IMR-90 (cell line): ENCODE measurements around the gene TUBB6. TPM values are rescaled to one million over a fixed set of nuclear protein-coding genes. Genes with fewer than 3 reads are reported as not detected.

ENCODE experiments used
- ATAC-seq: fragments of 200-7000 bp; cut with Tn5 transposase; 2 replicates; pipeline ENCODE4 v1.9.1; 2020; ENCODE audit warnings: low read depth, mild to moderate bottlenecking, moderate library complexity
- BruUV-seq: library from RNA; stranded (reverse); fragments of 400-500 nt; replicated peaks from 2 replicates; lab custom pipeline; 2021; lab: Mats Ljungman, UMichigan
- CTCF ChIA-PET: fragments of 300-600 bp; formaldehyde crosslinking; extraction: SDS; loops from one replicate; lab custom pipeline; 2021; ENCODE audit warnings: antibody characterized with exemption; lab: Yijun Ruan, JAX
- POLR2A ChIA-PET: fragments of 300-600 bp; sonication (Branson Sonifier 250); formaldehyde crosslinking; loops from one replicate; lab custom pipeline; 2022; ENCODE audit warnings: antibody characterized with exemption; ENCODE audit not compliant: unreplicated experiment; lab: Charles Lee
- DNase-seq: peaks from one replicate; pipeline ENCODE4 v3.0.0; 2013
- H2AFZ ChIP-seq: replicated peaks from 2 replicates; pipeline ENCODE3; 2013; ENCODE audit warnings: low read length, mild to moderate bottlenecking; ENCODE audit not compliant: poor library complexity
- H2AK5ac ChIP-seq: 2 replicates; pipeline ENCODE4 v1.6.1; 2013; ENCODE audit warnings: low read depth, low read length, inconsistent platforms
- H2AK9ac ChIP-seq: replicated peaks from 2 replicates; pipeline ENCODE3; 2013; ENCODE audit warnings: mild to moderate bottlenecking, low read depth, low read length, moderate library complexity; ENCODE audit not compliant: poor library complexity
- H2BK120ac ChIP-seq: 2 replicates; pipeline ENCODE4 v1.6.1; 2013; ENCODE audit warnings: low read depth, low read length, inconsistent platforms
- H2BK15ac ChIP-seq: 3 replicates; pipeline ENCODE4 v1.6.1; 2013; ENCODE audit warnings: low read depth, low read length, inconsistent platforms
- H2BK20ac ChIP-seq: 2 replicates; pipeline ENCODE4 v1.6.1; 2013; ENCODE audit warnings: low read depth, mild to moderate bottlenecking, inconsistent platforms, low read length, moderate library complexity
- H2BK5ac ChIP-seq: 2 replicates; pipeline ENCODE4 v1.6.1; 2013; ENCODE audit warnings: mild to moderate bottlenecking, low read depth, low read length, inconsistent platforms; ENCODE audit not compliant: poor library complexity, severe bottlenecking
- H3K14ac ChIP-seq: replicated peaks from 2 replicates; pipeline ENCODE4 v1.6.1; 2013; ENCODE audit warnings: low read depth, low read length, inconsistent platforms
- H3K18ac ChIP-seq: 2 replicates; pipeline ENCODE4 v1.6.1; 2013; ENCODE audit warnings: low read depth, low read length, control low read depth
- H3K23ac ChIP-seq: 2 replicates; pipeline ENCODE4 v1.6.1; 2013; ENCODE audit warnings: low read depth, low read length, inconsistent platforms
- H3K27ac ChIP-seq: 2 replicates; pipeline ENCODE4 v1.5.1; 2013; ENCODE audit warnings: mild to moderate bottlenecking, control low read depth, low read length; ENCODE audit not compliant: insufficient read depth
- H3K27me3 ChIP-seq: 2 replicates; pipeline ENCODE4 v1.6.1; 2013; ENCODE audit warnings: low read length; ENCODE audit not compliant: control insufficient read depth, insufficient read depth
- H3K36me3 ChIP-seq: 2 replicates; pipeline ENCODE4 v1.6.1; 2013; ENCODE audit warnings: low read length, mixed read lengths; ENCODE audit not compliant: control insufficient read depth, insufficient read depth
- H3K4ac ChIP-seq: 2 replicates; pipeline ENCODE4 v1.6.1; 2013; ENCODE audit warnings: low read depth, low read length, inconsistent platforms
- H3K4me1 ChIP-seq: 2 replicates; pipeline ENCODE4 v1.6.1; 2013; ENCODE audit warnings: low read length, mixed read lengths; ENCODE audit not compliant: control insufficient read depth, insufficient read depth
- H3K4me2 ChIP-seq: 2 replicates; pipeline ENCODE4 v1.6.1; 2013; ENCODE audit warnings: low read depth, mild to moderate bottlenecking, control low read depth, low read length, moderate library complexity
- H3K4me3 ChIP-seq: 2 replicates; pipeline ENCODE4 v1.5.1; 2013; ENCODE audit warnings: low read depth, mild to moderate bottlenecking, control low read depth, low read length, moderate library complexity; ENCODE audit not compliant: insufficient read depth
- H3K56ac ChIP-seq: 2 replicates; pipeline ENCODE4 v1.6.1; 2013; ENCODE audit warnings: low read length, inconsistent platforms; ENCODE audit not compliant: insufficient read depth; ENCODE audit errors: extremely low read depth
- H3K79me1 ChIP-seq, 2 experiments: 2 replicates each; pipeline ENCODE4 v1.6.1; 2013; ENCODE audit warnings: low read length in 2 of 2, inconsistent platforms in 1 of 2, low read depth in 1 of 2
- H3K9ac ChIP-seq: 2 replicates; pipeline ENCODE4 v1.6.1; 2013; ENCODE audit warnings: low read depth, low read length, control low read depth
- H3K9me1 ChIP-seq: 2 replicates; pipeline ENCODE4 v1.6.1; 2013; ENCODE audit warnings: low read length, inconsistent platforms; ENCODE audit not compliant: insufficient read depth
- H3K9me3 ChIP-seq: 2 replicates; pipeline ENCODE4 v1.6.1; 2013; ENCODE audit warnings: low read length; ENCODE audit not compliant: control insufficient read depth, insufficient read depth
- H4K20me1 ChIP-seq: 2 replicates; pipeline ENCODE4 v1.6.1; 2013; ENCODE audit warnings: low read length, inconsistent platforms; ENCODE audit not compliant: insufficient read depth
- H4K5ac ChIP-seq: 2 replicates; pipeline ENCODE4 v1.6.1; 2013; ENCODE audit warnings: mild to moderate bottlenecking, low read depth, low read length, control low read depth
- H4K8ac ChIP-seq, 2 experiments: 2 replicates each; pipeline ENCODE4 v1.6.1; 2013; ENCODE audit warnings: low read depth in 2 of 2, low read length in 2 of 2, control low read depth in 1 of 2, inconsistent platforms in 1 of 2
- H4K91ac ChIP-seq: 2 replicates; pipeline ENCODE4 v1.6.1; 2013; ENCODE audit warnings: low read depth, low read length, inconsistent platforms; ENCODE audit not compliant: insufficient read depth
- BHLHE40 ChIP-seq: fragments of 150-350 bp; IDR thresholded peaks from 2 replicates; pipeline ENCODE4 v1.6.1; 2016; ENCODE audit warnings: mild to moderate bottlenecking, low read depth, low read length
- CEBPB ChIP-seq: IDR thresholded peaks from 2 replicates; pipeline ENCODE4 v1.6.1; 2012; ENCODE audit warnings: low read depth, low read length, improper control_type of control experiment
- CHD1 ChIP-seq: IDR thresholded peaks from 2 replicates; pipeline ENCODE4 v1.6.1; 2012; ENCODE audit warnings: low read depth, low read length, improper control_type of control experiment
- CTCF ChIP-seq: conservative IDR thresholded peaks from 2 replicates; pipeline ENCODE4 v1.5.1; 2012; ENCODE audit warnings: mild to moderate bottlenecking, low read depth, low read length, improper control_type of control experiment
- ELK1 ChIP-seq: fragments of 150-350 bp; IDR thresholded peaks from 2 replicates; pipeline ENCODE4 v1.6.1; 2016; ENCODE audit warnings: low read depth, mild to moderate bottlenecking, low read length, moderate library complexity, borderline replicate concordance
- FOS ChIP-seq: fragments of 150-350 bp; IDR thresholded peaks from 2 replicates; pipeline ENCODE4 v1.6.1; 2016; ENCODE audit warnings: low read depth, low read length
- MAFK ChIP-seq: IDR thresholded peaks from 2 replicates; pipeline ENCODE4 v1.6.1; 2012; ENCODE audit warnings: low read depth, low read length, improper control_type of control experiment
- MXI1 ChIP-seq: IDR thresholded peaks from 2 replicates; pipeline ENCODE4 v1.6.1; 2012; ENCODE audit warnings: low read depth, mild to moderate bottlenecking, low read length, moderate library complexity, borderline replicate concordance
- NFE2L2 ChIP-seq: fragments of 150-350 bp; IDR thresholded peaks from 2 replicates; pipeline ENCODE4 v1.6.1; 2016; ENCODE audit warnings: low read depth, mild to moderate bottlenecking, low read length
- POLR2A ChIP-seq: IDR thresholded peaks from 2 replicates; pipeline ENCODE4 v1.6.1; 2012; ENCODE audit warnings: mild to moderate bottlenecking, low read depth, low read length
- RCOR1 ChIP-seq: IDR thresholded peaks from 2 replicates; pipeline ENCODE4 v1.6.1; 2012; ENCODE audit warnings: mild to moderate bottlenecking, low read length, improper control_type of control experiment; ENCODE audit not compliant: insufficient replicate concordance
- RFX5 ChIP-seq: IDR thresholded peaks from 2 replicates; pipeline ENCODE4 v1.8.0; 2012; ENCODE audit warnings: low read depth, mild to moderate bottlenecking, low read length, moderate library complexity
- SMC3 ChIP-seq: fragments of 150-350 bp; IDR thresholded peaks from 2 replicates; pipeline ENCODE4 v1.6.1; 2016; ENCODE audit warnings: low read depth, mild to moderate bottlenecking, antibody characterized with exemption, low read length, moderate library complexity
- USF2 ChIP-seq: fragments of 150-350 bp; IDR thresholded peaks from 2 replicates; pipeline ENCODE4 v1.6.1; 2017; ENCODE audit warnings: mild to moderate bottlenecking, antibody characterized with exemption, low read length, low read depth
- WGBS, 2 experiments: methylation state at CpG; one replicate each; pipeline versions ENCODE4 v1.1.5 to v1.1.7; 2013; ENCODE audit warnings: missing lambda C conversion rate in 2 of 2; ENCODE audit not compliant: insufficient read length in 1 of 2; ENCODE audit errors: extremely low coverage in 2 of 2; 5-methylcytosine and 5-hydroxymethylcytosine counted together
- dilution Hi-C: fragments of 300-500 bp; cut with HindIII; formaldehyde crosslinking; loops from one replicate; pipeline ENCODE4 v1.14.3; 2018; ENCODE audit warnings: low sequenced_read_pairs; ENCODE audit not compliant: unreplicated experiment
- in situ Hi-C: fragments of 300-500 bp; cut with MboI; formaldehyde crosslinking; loops from 3 replicates; pipeline ENCODE4 v1.14.3; 2019; ENCODE audit warnings: low sequenced_read_pairs, inconsistent platforms, mixed read lengths
- intact Hi-C: fragments of 100-400 bp; cut with micrococcal nuclease; formaldehyde crosslinking; loops from 2 replicates; pipeline ENCODE4 v1.10.0; 2022
- polyA plus RNA-seq, 3 experiments: library from polyadenylated mRNA; depleted of rRNA; stranded (reverse); fragments of >200 nt; gene quantifications; 2 replicates each; pipeline ENCODE4 v1.2.3, GENCODE V29; 2012; ENCODE audit warnings: low replicate concordance in 1 of 3
- total RNA-seq: library from RNA; depleted of rRNA; stranded (reverse); fragments of >200 nt; gene quantifications from 2 replicates; pipeline ENCODE4 v1.2.3, GENCODE V29; 2012

TUBB6 gene
- total and polyA plus RNA-seq, 2 of the 4 experiments (the other 2 are of a cell fraction) = 927 to 1,040 TPM

GRCh38 chr18:12373116-12373770 is 65.2 kb downstream of the TUBB6 start:
- Histone ChIP-seq H2BK120ac (no peak overlapping the region), H3K9me3 (no peaks in the 10 kb centered on the region), H3K56ac (no peak overlapping the region), H3K4me3 (no peak overlapping the region), H3K23ac (no peak overlapping the region), H4K5ac (no peak overlapping the region), H3K4me1 (peaks cover 2% of the 10 kb centered on the region), H2AK5ac (no peak overlapping the region), H2BK5ac (no peak overlapping the region), H3K9ac (no peak overlapping the region), H4K91ac (no peak overlapping the region), H2BK20ac (no peak overlapping the region), H3K27me3 (no peaks in the 10 kb centered on the region), H3K36me3 (peaks cover 8% of the 10 kb centered on the region), H3K14ac (no peak overlapping the region), H2BK15ac (no peak overlapping the region), H2AFZ (no peak overlapping the region), H3K4ac (no peak overlapping the region), H3K18ac (no peak overlapping the region), H3K27ac (no peak overlapping the region), H3K9me1 (peaks cover 18% of the 10 kb centered on the region), H2AK9ac (no peak overlapping the region), H3K79me1 (peaks cover 25 to 72% of the 10 kb centered on the region in 2 experiments; a peak in 3 of 4 replicates), H4K8ac (no peak overlapping the region), H3K4me2 (no peak overlapping the region), H4K20me1 (peaks cover 46% of the 10 kb centered on the region)
- in situ Hi-C loops = loop anchor here (10.0 kb wide), 2 partner anchors 62 to 572 kb away; partner anchors contain the start of gene SEH1L
- dilution Hi-C loops = no loop called here
- ChIA-PET POLR2A (no interaction called here), CTCF (interaction anchor here (0.5 to 1.0 kb wide), 3 partner anchors 20 to 101 kb away, joined by 3 read pairs; no protein-coding TSS in a partner anchor)
- ATAC-seq = no peak
- intact Hi-C loops = no loop called here
- BruUV-seq = no TSS peak
- WGBS, 2 experiments = 100% methylated on average over 1 of the region's 4 CpGs; no CpG with 5 or more reads in 1 of the 2 experiments
- no peak for DNase-seq
- no peak for TF ChIP-seq SMC3
- TF ChIP-seq FOS = no peak
- no peak for TF ChIP-seq RFX5
- no peak for TF ChIP-seq MXI1
- TF ChIP-seq NFE2L2 = no peak
- no peak for TF ChIP-seq RCOR1
- TF ChIP-seq CHD1 = no peak
- no peak for TF ChIP-seq POLR2A
- TF ChIP-seq MAFK = no peak
- TF ChIP-seq BHLHE40 = no peak
- no peak for TF ChIP-seq CEBPB
- no peak for TF ChIP-seq CTCF
- no peak for TF ChIP-seq ELK1
- TF ChIP-seq USF2 = no peak
